Choroid plexus epithelial cell (primary cell): ENCODE measurements around the gene TMC3.
A peak's percentile ranks its signal among the peaks of the same experiment; 100 is the strongest.

Experiments
- DNase-seq: peaks from one replicate; pipeline ENCODE4 v3.0.0-alpha.2; 2010; ENCODE audit warnings: low read depth
- H3K4me3 ChIP-seq: 2 replicates; pipeline ENCODE4 v1.5.1; 2011; ENCODE audit warnings: low read depth, mild to moderate bottlenecking, control low read depth, low read length, moderate library complexity
- CTCF ChIP-seq: conservative IDR thresholded peaks from 2 replicates; pipeline ENCODE4 v1.5.1; 2011; ENCODE audit warnings: low read depth, mild to moderate bottlenecking, control low read depth, inconsistent platforms, low read length, moderate library complexity

Gene TMC3

GRCh38 chr15:81411969-81412633 is 38.1 kb upstream of the TMC3 start:
- no peak overlapping the region for H3K4me3 ChIP-seq
- DNase-seq, result no peak
- TF ChIP-seq CTCF, result no peak

DNA sequence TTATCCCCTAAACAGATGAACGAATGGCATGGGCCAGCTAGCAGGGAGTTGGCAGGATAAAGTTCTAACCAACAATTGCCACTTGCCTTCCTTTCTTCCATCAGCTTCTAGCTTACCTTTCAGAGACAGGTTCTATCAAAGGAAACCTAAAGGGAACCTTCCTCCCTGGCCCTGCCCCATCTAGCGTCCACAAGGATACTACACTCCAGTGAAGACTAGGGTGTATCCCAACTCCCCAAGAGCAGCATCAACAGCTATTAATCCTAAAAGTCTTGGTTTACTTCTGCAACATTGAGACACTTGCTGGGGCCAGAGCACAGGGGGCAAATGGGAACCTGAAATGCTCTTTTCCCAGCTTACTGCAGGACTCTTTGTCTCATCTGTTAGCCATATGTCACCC is 37.0 kb upstream of the TMC3 start:
- TF ChIP-seq CTCF, result peak; percentile 42
- DNase-seq, result no peak
- H3K4me3 ChIP-seq, result no peak overlapping the region

DNA sequence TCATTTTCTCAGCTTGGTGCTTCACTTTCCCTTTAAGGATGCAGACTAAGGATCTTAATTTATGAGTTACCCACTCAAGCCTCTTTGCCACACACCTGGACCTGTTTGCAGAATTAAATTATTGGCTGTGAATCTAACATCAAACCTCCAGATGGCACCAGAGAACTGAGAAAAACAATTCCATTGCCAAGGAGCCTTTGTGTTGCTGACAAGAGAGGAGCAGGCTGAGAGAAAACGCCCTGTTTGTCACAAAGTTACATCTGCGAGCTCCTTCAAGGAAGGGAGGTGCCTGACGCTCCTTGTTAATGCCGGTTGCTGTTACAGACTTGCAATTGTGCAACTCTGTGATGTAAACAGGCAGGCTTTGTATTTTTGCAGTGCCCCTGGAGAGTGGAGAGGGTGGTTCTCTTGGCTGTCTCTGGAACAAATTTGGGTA is 36.3 kb upstream of the TMC3 start:
- H3K4me3 ChIP-seq, result no peak overlapping the region
- DNase-seq, result peak; percentile 86
- peak; percentile 72 for TF ChIP-seq CTCF

DNA sequence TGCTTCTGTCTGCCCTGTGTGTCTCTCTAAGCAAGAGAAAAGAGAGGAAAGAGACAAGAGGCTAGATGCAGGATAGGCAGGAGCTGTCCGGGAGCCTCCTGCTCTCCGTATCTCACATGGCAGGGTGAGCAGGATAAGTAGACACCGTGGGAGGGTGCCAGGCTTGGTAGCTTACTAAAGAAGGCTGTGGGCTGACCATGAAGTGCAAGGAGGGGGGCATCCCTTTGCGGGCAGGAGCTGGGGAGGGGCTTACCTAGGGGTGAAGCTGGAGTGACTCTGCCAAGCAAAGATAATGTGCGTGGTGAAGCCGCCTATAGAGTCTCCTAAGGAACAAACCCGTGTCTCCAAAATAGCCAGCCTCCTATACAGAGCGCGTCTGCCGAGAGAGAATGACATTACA is 33.7 kb upstream of the TMC3 start:
- no peak overlapping the region for H3K4me3 ChIP-seq
- no peak for DNase-seq
- no peak for TF ChIP-seq CTCF

GRCh38 chr15:81407176-81407575 is 33.2 kb upstream of the TMC3 start:
- no peak for TF ChIP-seq CTCF
- no peak overlapping the region for H3K4me3 ChIP-seq
- no peak for DNase-seq

DNA sequence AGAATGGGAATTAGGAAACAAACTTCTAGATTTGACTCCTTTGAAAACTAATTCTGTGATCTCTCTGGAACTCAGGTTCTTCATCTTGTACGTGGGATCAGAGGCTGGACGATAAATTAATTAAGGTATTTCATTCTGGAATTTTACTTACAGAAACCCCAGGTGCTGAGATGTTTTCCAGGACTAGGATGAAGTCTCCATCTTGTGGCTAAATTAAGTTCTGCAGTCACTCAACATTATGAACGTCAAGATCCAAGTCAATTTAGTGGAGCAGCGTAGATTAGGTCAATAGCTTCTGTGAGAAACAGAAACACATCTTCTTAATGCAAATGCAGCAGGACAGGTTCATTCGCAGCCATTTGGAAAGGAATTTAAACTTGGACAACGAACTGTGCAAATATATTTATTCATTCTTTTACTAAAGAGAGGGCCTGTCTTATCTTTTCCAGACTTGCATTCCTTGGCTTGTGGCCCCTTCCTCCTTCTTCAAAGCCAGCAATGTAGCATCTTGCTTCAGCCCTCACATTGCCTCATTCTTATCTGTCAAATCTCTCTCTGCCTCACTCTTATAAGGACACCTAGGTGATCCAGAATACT is 26.7 kb upstream of the TMC3 start:
- DNase-seq, result peak; percentile 82
- H3K4me3 ChIP-seq, result no peak overlapping the region
- TF ChIP-seq CTCF, result peak; percentile 80
